C4-2B (cell line): ENCODE results near the gene SPNS3.

Experiments
- ZFX ChIP-seq: fragments of 450-650 bp; IDR thresholded peaks from 2 replicates; pipeline ENCODE4 v1.6.1; 2017
- TF ChIP-seq, protein P1 (sequence below): fragments of 450-650 bp; conservative IDR thresholded peaks from 2 replicates; pipeline ENCODE4 v1.5.1; 2017; ENCODE audit warnings: mild to moderate bottlenecking

GRCh38 chr17:4519361-4519788 is 85.6 kb downstream of the SPNS3 start:
- TF ChIP-seq, protein P1, sequence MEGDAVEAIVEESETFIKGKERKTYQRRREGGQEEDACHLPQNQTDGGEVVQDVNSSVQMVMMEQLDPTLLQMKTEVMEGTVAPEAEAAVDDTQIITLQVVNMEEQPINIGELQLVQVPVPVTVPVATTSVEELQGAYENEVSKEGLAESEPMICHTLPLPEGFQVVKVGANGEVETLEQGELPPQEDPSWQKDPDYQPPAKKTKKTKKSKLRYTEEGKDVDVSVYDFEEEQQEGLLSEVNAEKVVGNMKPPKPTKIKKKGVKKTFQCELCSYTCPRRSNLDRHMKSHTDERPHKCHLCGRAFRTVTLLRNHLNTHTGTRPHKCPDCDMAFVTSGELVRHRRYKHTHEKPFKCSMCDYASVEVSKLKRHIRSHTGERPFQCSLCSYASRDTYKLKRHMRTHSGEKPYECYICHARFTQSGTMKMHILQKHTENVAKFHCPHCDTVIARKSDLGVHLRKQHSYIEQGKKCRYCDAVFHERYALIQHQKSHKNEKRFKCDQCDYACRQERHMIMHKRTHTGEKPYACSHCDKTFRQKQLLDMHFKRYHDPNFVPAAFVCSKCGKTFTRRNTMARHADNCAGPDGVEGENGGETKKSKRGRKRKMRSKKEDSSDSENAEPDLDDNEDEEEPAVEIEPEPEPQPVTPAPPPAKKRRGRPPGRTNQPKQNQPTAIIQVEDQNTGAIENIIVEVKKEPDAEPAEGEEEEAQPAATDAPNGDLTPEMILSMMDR, result no peak
- no peak for TF ChIP-seq ZFX
